Gastrocnemius medialis (tissue), 4 donors: ENCODE measurements around the gene ZP1. TPM values are rescaled to one million over a fixed set of nuclear protein-coding genes. Genes with fewer than 3 reads are reported as not detected.
A peak's percentile ranks its signal among the peaks of the same experiment; 100 is the strongest.

ENCODE experiments used
- ATAC-seq, 2 donors: fragments of 150-250 bp; one replicate each; pipeline ENCODE4 v1.9.1; 2016
- DNase-seq, 2 donors: peaks; one replicate each; pipeline ENCODE4 v3.0.0-alpha.2; 2019
- H3K27ac ChIP-seq, 4 donors: fragments of 200-600 bp; sonication (generic); 1 replicate in 1 of 4; 2 replicates in 3 of 4; pipeline ENCODE4 v1.5.1; 2016 to 2018; ENCODE audit warnings: mild to moderate bottlenecking in 2 of 4, moderate library complexity in 1 of 4
- H3K27me3 ChIP-seq, 3 donors: fragments of 200-600 bp; sonication (generic) in 2 of 3; 1 replicate in 1 of 3; 2 replicates in 2 of 3; pipeline versions ENCODE4 v1.5.1 to v1.6.0; 2016 to 2019; ENCODE audit warnings: mild to moderate bottlenecking in 1 of 3, moderate library complexity in 1 of 3
- H3K36me3 ChIP-seq, 2 donors: fragments of 200-600 bp; sonication (generic) in 1 of 2; one replicate each; pipeline ENCODE4 v1.5.1; 2017 to 2018
- H3K4me1 ChIP-seq, 2 donors: fragments of 200-600 bp; sonication (generic) in 1 of 2; one replicate each; pipeline ENCODE4 v1.5.1; 2016 to 2017; ENCODE audit warnings: mild to moderate bottlenecking in 2 of 2
- H3K4me3 ChIP-seq, 4 donors: fragments of 200-600 bp; sonication (generic) in 3 of 4; 1 replicate in 1 of 4; 2 replicates in 3 of 4; pipeline ENCODE4 v1.5.1; 2016 to 2019; ENCODE audit warnings: mild to moderate bottlenecking in 2 of 4
- H3K9me3 ChIP-seq, 3 donors: fragments of 200-600 bp; sonication (generic) in 2 of 3; 1 replicate in 1 of 3; 2 replicates in 2 of 3; pipeline ENCODE4 v1.5.1; 2016 to 2019
- POLR2A ChIP-seq, 2 donors: fragments of 450-650 bp; IDR thresholded peaks; one replicate each; pipeline ENCODE4 v1.6.1; 2017; ENCODE audit warnings: antibody characterized with exemption in 2 of 2, mild to moderate bottlenecking in 2 of 2, moderate library complexity in 2 of 2
- in situ Hi-C, 4 donors: fragments of 200-750 bp; cut with MboI; loops; one replicate each; pipeline versions ENCODE4 v1.15.0 to v1.8.0; 2017; ENCODE audit warnings: low sequenced_read_pairs in 4 of 4
- intact Hi-C: fragments of 100-400 bp; cut with DNase I; formaldehyde crosslinking; loops from one replicate; pipeline ENCODE4 v1.15.1; 2023; ENCODE audit warnings: low total_unique reads
- total RNA-seq, 4 donors: library from RNA; depleted of rRNA; stranded (reverse); fragments of >200 nt; gene quantifications; one replicate each; pipeline versions ENCODE4 v1.1.0 to v1.2.3, GENCODE V29; 2016
- TF ChIP-seq, protein P1 (sequence below), 5 experiments: fragments of 450-650 bp in 3 of 5; fragments of 200-600 bp in 2 of 5; sonication (generic) in 2 of 5; IDR thresholded peaks in 4 of 5; conservative IDR thresholded peaks in 1 of 5; 1 replicate in 4 of 5; 2 replicates in 1 of 5; pipeline ENCODE4 v1.5.1; 2016 to 2019; ENCODE audit warnings: antibody characterized with exemption in 5 of 5, mild to moderate bottlenecking in 3 of 5, moderate library complexity in 3 of 5

The ZP1 gene
- total RNA-seq, 4 donors from 2014 or later: not detected

DNA sequence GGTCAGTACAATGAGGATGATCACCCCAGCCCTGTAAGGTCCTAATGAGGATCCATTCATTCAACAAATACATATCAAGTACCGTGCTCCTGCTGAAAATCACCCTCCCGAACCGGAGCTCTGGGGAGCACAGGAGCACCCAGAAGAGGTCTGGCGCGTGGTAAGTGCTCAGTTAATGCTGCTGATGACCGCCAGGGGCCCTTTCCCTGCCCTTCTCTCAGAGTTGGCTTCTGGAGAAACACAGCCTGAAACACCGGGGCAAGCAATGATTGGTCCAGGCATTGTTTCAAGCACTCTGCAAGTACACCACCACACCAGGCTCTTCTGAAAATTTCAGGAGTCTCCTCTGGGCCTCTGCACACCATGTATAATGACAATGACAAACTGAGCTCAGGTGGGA lies 29.2 kb upstream of the ZP1 start:
- H3K9me3 ChIP-seq: no peaks in the 10 kb centered on the region
- H3K36me3 ChIP-seq: no peaks in the 10 kb centered on the region
- TF ChIP-seq, protein P1, sequence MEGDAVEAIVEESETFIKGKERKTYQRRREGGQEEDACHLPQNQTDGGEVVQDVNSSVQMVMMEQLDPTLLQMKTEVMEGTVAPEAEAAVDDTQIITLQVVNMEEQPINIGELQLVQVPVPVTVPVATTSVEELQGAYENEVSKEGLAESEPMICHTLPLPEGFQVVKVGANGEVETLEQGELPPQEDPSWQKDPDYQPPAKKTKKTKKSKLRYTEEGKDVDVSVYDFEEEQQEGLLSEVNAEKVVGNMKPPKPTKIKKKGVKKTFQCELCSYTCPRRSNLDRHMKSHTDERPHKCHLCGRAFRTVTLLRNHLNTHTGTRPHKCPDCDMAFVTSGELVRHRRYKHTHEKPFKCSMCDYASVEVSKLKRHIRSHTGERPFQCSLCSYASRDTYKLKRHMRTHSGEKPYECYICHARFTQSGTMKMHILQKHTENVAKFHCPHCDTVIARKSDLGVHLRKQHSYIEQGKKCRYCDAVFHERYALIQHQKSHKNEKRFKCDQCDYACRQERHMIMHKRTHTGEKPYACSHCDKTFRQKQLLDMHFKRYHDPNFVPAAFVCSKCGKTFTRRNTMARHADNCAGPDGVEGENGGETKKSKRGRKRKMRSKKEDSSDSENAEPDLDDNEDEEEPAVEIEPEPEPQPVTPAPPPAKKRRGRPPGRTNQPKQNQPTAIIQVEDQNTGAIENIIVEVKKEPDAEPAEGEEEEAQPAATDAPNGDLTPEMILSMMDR (IDR thresholded peaks at IDR 0.05 in 4 of 5, conservative IDR thresholded peaks at IDR 0.05 in 1 of 5): no peak
- no peak for TF ChIP-seq POLR2A (IDR thresholded peaks at IDR 0.05)
- in situ Hi-C loops: loop anchor here (5.0 to 25.0 kb wide), 3 partner anchors 59 to 349 kb away; no protein-coding TSS in a partner anchor
- no peak overlapping the region for H3K4me3 ChIP-seq
- no peak for ATAC-seq
- no peak overlapping the region for H3K27ac ChIP-seq
- intact Hi-C loops: no loop called here
- peaks cover 10 to 13% of the 10 kb centered on the region in 2 donors for H3K4me1 ChIP-seq
- H3K27me3 ChIP-seq: no peaks in the 10 kb centered on the region
- no peak for DNase-seq

GRCh38 chr11:60840470-60841430 lies 26.6 kb upstream of the ZP1 start:
- H3K27me3 ChIP-seq: no peaks in the 10 kb centered on the region
- ATAC-seq (peak; percentile 19 to 20), DNase-seq (peak; percentile 30 to 60)
- TF ChIP-seq, protein P1 (IDR thresholded peaks at IDR 0.05 in 4 of 5, conservative IDR thresholded peaks at IDR 0.05 in 1 of 5): no peak
- TF ChIP-seq POLR2A (IDR thresholded peaks at IDR 0.05): no peak
- H3K36me3 ChIP-seq: no peaks in the 10 kb centered on the region
- intact Hi-C loops (no loop called here), in situ Hi-C loops (loop anchor here (5.0 to 25.0 kb wide), 3 partner anchors 52 to 347 kb away; no protein-coding TSS in a partner anchor)
- H3K9me3 ChIP-seq: no peaks in the 10 kb centered on the region
- H3K4me3 ChIP-seq: peak overlapping the region in 3 of 4 donors; percentile 76 to 92 (median 84)
- peak overlapping the region; percentile 79 to 87 (median 83) for H3K27ac ChIP-seq
- H3K4me1 ChIP-seq: peaks cover 25 to 31% of the 10 kb centered on the region in 2 donors

DNA sequence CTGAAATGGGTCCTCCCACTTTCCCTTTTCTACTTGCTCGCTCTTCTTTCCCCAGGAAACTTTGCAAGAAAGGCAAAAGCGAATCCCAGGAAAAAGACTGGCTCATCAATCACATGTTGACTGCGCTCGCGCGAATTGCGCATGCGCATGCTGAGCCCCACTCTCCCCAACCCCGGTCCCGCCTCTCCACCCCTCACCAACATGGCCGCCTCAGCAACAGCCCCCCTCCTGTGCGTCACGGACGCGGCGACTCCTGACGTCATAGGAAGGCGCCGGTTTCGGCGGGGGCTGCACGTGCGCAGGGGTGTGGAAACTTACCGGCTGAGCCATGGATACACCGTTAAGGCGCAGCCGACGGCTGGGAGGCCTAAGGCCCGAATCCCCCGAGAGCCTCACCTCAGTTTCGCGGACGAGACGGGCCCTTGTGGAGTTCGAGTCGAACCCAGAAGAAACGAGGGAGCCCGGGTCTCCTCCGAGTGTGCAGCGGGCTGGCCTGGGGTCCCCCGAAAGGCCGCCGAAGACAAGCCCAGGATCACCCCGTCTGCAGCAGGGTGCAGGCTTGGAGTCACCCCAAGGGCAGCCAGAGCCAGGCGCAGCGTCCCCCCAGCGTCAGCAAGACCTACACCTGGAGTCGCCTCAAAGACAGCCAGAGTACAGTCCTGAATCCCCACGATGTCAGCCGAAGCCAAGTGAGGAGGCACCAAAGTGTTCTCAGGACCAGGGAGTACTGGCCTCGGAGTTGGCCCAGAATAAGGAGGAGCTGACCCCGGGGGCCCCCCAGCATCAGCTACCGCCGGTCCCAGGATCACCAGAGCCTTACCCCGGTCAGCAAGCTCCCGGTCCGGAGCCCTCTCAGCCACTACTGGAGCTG lies 25.3 kb upstream of the ZP1 start, which contains the start of gene CCDC86:
Gene CCDC86 (plus strand): TSS at position 317 of the 871 bp plus-strand sequence. CDS start 12 bp downstream, at position 329.
- intact Hi-C loops: loop anchor here (1.0 to 2.0 kb wide), 3 partner anchors 37 to 319 kb away; partner anchors contain the start of genes PRPF19 and VPS37C
- peaks cover 25 to 31% of the 10 kb centered on the region in 2 donors for H3K4me1 ChIP-seq

More for the DNA sequence above, 25.3 kb upstream of the ZP1 start, which contains the start of gene CCDC86:
- TF ChIP-seq POLR2A (IDR thresholded peaks at IDR 0.05): peak; percentile 34 to 50
- TF ChIP-seq, protein P1 (IDR thresholded peaks at IDR 0.05 in 4 of 5, conservative IDR thresholded peaks at IDR 0.05 in 1 of 5): peak in 2 of 5 experiments; percentile 40 to 50
- DNase-seq (peak; percentile 94 to 96), ATAC-seq (peak; percentile 88 to 89)
- in situ Hi-C loops: loop anchor here (5.0 to 25.0 kb wide), 3 partner anchors 50 to 345 kb away; no protein-coding TSS in a partner anchor
- Histone ChIP-seq H3K36me3 (no peaks in the 10 kb centered on the region), H3K4me3 (peak within 1 kb of the TSS; percentile 76 to 95 (median 88)), H3K27ac (peak within 1 kb of the TSS; percentile 79 to 87 (median 83)), H3K9me3 (no peaks in the 10 kb centered on the region), H3K27me3 (no peaks in the 10 kb centered on the region)
